ENCODE measurements around the gene SARM1.
A peak's percentile ranks its signal among the peaks of the same experiment; 100 is the strongest.

GRCh38 chr17:28346746-28347246 is 24.7 kb upstream of the SARM1 start:
- TF ChIP-seq POLR2A (IDR thresholded peaks at IDR 0.05) (no peak), CTCF (IDR thresholded peaks at IDR 0.05) (peak; percentile 46 to 65 (median 61))
